Neural cell (in vitro differentiated cells): ENCODE results near the gene CDK5RAP2.

Experiments
- MXI1 ChIP-seq: fragments of 450-650 bp; conservative IDR thresholded peaks from 2 replicates; pipeline ENCODE4 v1.6.1; 2014; ENCODE audit warnings: antibody characterized with exemption, mild to moderate bottlenecking; ENCODE audit not compliant: poor library complexity, severe bottlenecking
- TAF1 ChIP-seq: IDR thresholded peaks from 2 replicates; pipeline ENCODE4 v1.6.1; 2012; ENCODE audit warnings: low read depth
- TF ChIP-seq, protein P1 (sequence below): fragments of 450-650 bp; IDR thresholded peaks from 2 replicates; pipeline ENCODE4 v1.5.1; 2014; ENCODE audit warnings: antibody characterized with exemption, mild to moderate bottlenecking, moderate library complexity; ENCODE audit not compliant: poor library complexity, severe bottlenecking

DNA sequence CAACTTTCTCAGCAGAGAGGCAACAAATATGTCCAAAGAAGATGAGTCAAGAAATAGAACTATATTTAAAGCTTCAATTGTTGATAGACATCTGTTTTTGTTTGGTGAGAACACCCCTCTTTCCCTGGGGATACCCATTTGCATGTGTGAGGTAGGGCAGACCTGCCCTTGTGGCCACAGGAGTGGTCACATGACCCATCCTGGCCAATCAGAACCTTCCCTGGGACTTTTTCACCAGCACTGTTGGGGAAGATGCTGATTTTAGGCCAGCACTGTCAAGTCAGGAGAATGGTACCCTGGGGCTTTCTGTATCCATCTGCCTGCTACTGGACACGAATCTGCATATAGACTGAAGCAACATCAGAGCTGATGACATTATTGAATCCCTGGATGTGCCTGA lies 211.2 kb downstream of the CDK5RAP2 start:
- TF ChIP-seq, protein P1, sequence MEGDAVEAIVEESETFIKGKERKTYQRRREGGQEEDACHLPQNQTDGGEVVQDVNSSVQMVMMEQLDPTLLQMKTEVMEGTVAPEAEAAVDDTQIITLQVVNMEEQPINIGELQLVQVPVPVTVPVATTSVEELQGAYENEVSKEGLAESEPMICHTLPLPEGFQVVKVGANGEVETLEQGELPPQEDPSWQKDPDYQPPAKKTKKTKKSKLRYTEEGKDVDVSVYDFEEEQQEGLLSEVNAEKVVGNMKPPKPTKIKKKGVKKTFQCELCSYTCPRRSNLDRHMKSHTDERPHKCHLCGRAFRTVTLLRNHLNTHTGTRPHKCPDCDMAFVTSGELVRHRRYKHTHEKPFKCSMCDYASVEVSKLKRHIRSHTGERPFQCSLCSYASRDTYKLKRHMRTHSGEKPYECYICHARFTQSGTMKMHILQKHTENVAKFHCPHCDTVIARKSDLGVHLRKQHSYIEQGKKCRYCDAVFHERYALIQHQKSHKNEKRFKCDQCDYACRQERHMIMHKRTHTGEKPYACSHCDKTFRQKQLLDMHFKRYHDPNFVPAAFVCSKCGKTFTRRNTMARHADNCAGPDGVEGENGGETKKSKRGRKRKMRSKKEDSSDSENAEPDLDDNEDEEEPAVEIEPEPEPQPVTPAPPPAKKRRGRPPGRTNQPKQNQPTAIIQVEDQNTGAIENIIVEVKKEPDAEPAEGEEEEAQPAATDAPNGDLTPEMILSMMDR, result no peak
- TF ChIP-seq TAF1 (no peak), MXI1 (no peak)
